A549 (cell line): ENCODE measurements around the gene GGNBP2. TPM values are rescaled to one million over a fixed set of nuclear protein-coding genes. Genes with fewer than 3 reads are reported as not detected.

Experiments
- ATAC-seq, 2 experiments: fragments of 200-7000 bp in 1 of 2; fragments of >200 bp in 1 of 2; cut with Nextera tagmentation in 1 of 2; cut with Tn5 transposase in 1 of 2; 3 replicates each; pipeline versions ENCODE4 v1.8.0 to v1.9.1; 2018 to 2020; ENCODE audit warnings: mild to moderate bottlenecking in 1 of 2, moderate library complexity in 1 of 2
- CTCF ChIA-PET: fragments of 300-600 bp; sonication (Branson Sonifier 250); formaldehyde crosslinking; extraction: SDS; loops from one replicate; lab custom pipeline; 2021; ENCODE audit warnings: antibody characterized with exemption, inconsistent platforms; lab: Yijun Ruan, JAX
- POLR2A ChIA-PET: fragments of 350-600 bp; formaldehyde crosslinking; extraction: SDS; loops from one replicate; lab custom pipeline; 2021; ENCODE audit warnings: antibody characterized with exemption, inconsistent platforms; lab: Yijun Ruan, JAX
- DNase-seq, 2 experiments: peaks; one replicate each; pipeline versions ENCODE4 v3.0.0 to v3.0.0-alpha.2; 2011 to 2016; ENCODE audit warnings: low read depth in 1 of 2, low spot score in 1 of 2
- FAIRE-seq: peaks from 2 replicates; lab custom pipeline; 2011; peaks lifted over from hg19 to GRCh38; lab: Jason Lieb, UNC
- H3K27ac ChIP-seq, 2 experiments: fragments of >200 bp; sonication (Bioruptor Twin); formaldehyde crosslinking; 3 replicates each; pipeline ENCODE4 v1.5.1; 2016 to 2017
- H3K4me1 ChIP-seq: fragments of >200 bp; sonication (Bioruptor Twin); formaldehyde crosslinking; 3 replicates; pipeline ENCODE4 v1.6.1; 2016
- H3K4me2 ChIP-seq: fragments of >200 bp; sonication (Bioruptor Twin); formaldehyde crosslinking; 3 replicates; pipeline ENCODE4 v1.6.1; 2016
- H3K4me3 ChIP-seq: fragments of >200 bp; sonication (Bioruptor Twin); formaldehyde crosslinking; 3 replicates; pipeline ENCODE4 v1.5.1; 2016
- H3K9me3 ChIP-seq: fragments of >200 bp; sonication (Bioruptor Twin); formaldehyde crosslinking; 3 replicates; pipeline ENCODE4 v1.6.1; 2016
- CBX2 ChIP-seq: fragments of 200-600 bp; sonication (generic); IDR thresholded peaks from 2 replicates; pipeline ENCODE4 v1.6.1; 2016; ENCODE audit warnings: low read depth, mild to moderate bottlenecking, borderline replicate concordance
- CBX8 ChIP-seq: fragments of 200-600 bp; sonication (generic); IDR thresholded peaks from 2 replicates; pipeline ENCODE4 v1.6.1; 2016
- CHD2 ChIP-seq: fragments of 150-350 bp; IDR thresholded peaks from 2 replicates; pipeline ENCODE4 v1.6.1; 2014; ENCODE audit warnings: low read length; ENCODE audit not compliant: partially characterized antibody
- CHD4 ChIP-seq: fragments of 200-600 bp; sonication (generic); IDR thresholded peaks from 2 replicates; pipeline ENCODE4 v1.6.1; 2016; ENCODE audit warnings: antibody characterized with exemption, mild to moderate bottlenecking, borderline replicate concordance
- EHF ChIP-seq: fragments of 250-450 bp; sonication (Bioruptor Pico); IDR thresholded peaks from 2 replicates; pipeline ENCODE4 v1.5.0; 2020; ENCODE audit warnings: mild to moderate bottlenecking
- EP300 ChIP-seq, 2 experiments: fragments of >200 bp; sonication (Bioruptor Twin); formaldehyde crosslinking; IDR thresholded peaks; 2 replicates in 1 of 2; 3 replicates in 1 of 2; pipeline ENCODE4 v1.6.1; 2016 to 2017
- FOSL2 ChIP-seq, 2 experiments: fragments of 450-650 bp in 1 of 2; fragments of >200 bp in 1 of 2; sonication (Bioruptor Twin) in 1 of 2; formaldehyde crosslinking; IDR thresholded peaks; 2 replicates each; pipeline versions ENCODE4 v1.5.0 to v1.6.1; 2016 to 2020; ENCODE audit warnings: mild to moderate bottlenecking in 1 of 2, moderate library complexity in 1 of 2
- GATA3 ChIP-seq: IDR thresholded peaks from 2 replicates; pipeline ENCODE4 v1.6.1; 2012; ENCODE audit warnings: borderline replicate concordance
- HOXA7 ChIP-seq: fragments of 250-450 bp; sonication (Bioruptor Pico); IDR thresholded peaks from 2 replicates; pipeline ENCODE4 v1.5.0; 2020; ENCODE audit warnings: mild to moderate bottlenecking, moderate library complexity
- HOXB5 ChIP-seq: fragments of 250-450 bp; sonication (Bioruptor Pico); IDR thresholded peaks from 2 replicates; pipeline ENCODE4 v1.5.0; 2020; ENCODE audit warnings: mild to moderate bottlenecking, moderate library complexity
- MAZ ChIP-seq: fragments of 150-350 bp; IDR thresholded peaks from 2 replicates; pipeline ENCODE4 v1.6.1; 2014; ENCODE audit warnings: antibody characterized with exemption, low read depth, low read length, borderline replicate concordance
- NPAS2 ChIP-seq: fragments of 250-450 bp; sonication (Bioruptor Pico); IDR thresholded peaks from 2 replicates; pipeline ENCODE4 v1.8.0; 2022; ENCODE audit warnings: mild to moderate bottlenecking, moderate library complexity, borderline replicate concordance
- NR3C1 ChIP-seq: fragments of >200 bp; sonication (Bioruptor Twin); formaldehyde crosslinking; IDR thresholded peaks from 3 replicates; pipeline ENCODE4 v1.6.1; 2017
- PBX3 ChIP-seq: IDR thresholded peaks from 2 replicates; pipeline ENCODE4 v1.6.1; 2012
- RAD21 ChIP-seq, 2 experiments: fragments of >200 bp in 1 of 2; sonication (Bioruptor Twin) in 1 of 2; formaldehyde crosslinking in 1 of 2; IDR thresholded peaks in 1 of 2; conservative IDR thresholded peaks in 1 of 2; 2 replicates in 1 of 2; 3 replicates in 1 of 2; pipeline ENCODE4 v1.6.1; 2012 to 2018; ENCODE audit warnings: inconsistent platforms in 1 of 2
- RCOR1 ChIP-seq: fragments of 150-350 bp; IDR thresholded peaks from 2 replicates; pipeline ENCODE4 v1.6.1; 2014; ENCODE audit warnings: antibody characterized with exemption, low read length, low read depth
- RNF2 ChIP-seq: fragments of 200-600 bp; sonication (generic); IDR thresholded peaks from 2 replicates; pipeline ENCODE4 v1.6.1; 2016; ENCODE audit warnings: low read depth, mild to moderate bottlenecking, antibody characterized with exemption, moderate library complexity, borderline replicate concordance
- TFCP2L1 ChIP-seq: fragments of 250-450 bp; sonication (Bioruptor Pico); IDR thresholded peaks from 2 replicates; pipeline ENCODE4 v1.5.0; 2021; ENCODE audit warnings: mild to moderate bottlenecking
- USF2 ChIP-seq: fragments of 450-650 bp; IDR thresholded peaks from 2 replicates; pipeline ENCODE4 v1.6.1; 2014; ENCODE audit warnings: antibody characterized with exemption
- ZC3H11A ChIP-seq: fragments of 450-650 bp; IDR thresholded peaks from 2 replicates; pipeline ENCODE4 v1.6.1; 2014; ENCODE audit warnings: antibody characterized with exemption, mild to moderate bottlenecking
- WGBS: methylation state at CpG from one replicate; pipeline ENCODE4 v1.1.6; 2017; ENCODE audit errors: missing lambda C conversion rate; 5-methylcytosine and 5-hydroxymethylcytosine counted together
- polyA plus RNA-seq, 4 experiments: library from polyadenylated mRNA; depleted of rRNA in 3 of 4; stranded (reverse); fragments of >200 nt; fragmentation: RNase III in 1 of 4; extraction: RNeasy Plus Mini Kit Qiagen cat#74134 plus additional on column Dnase treatment in 1 of 4; gene quantifications; 2 replicates in 3 of 4; 3 replicates in 1 of 4; pipeline ENCODE4 v1.2.3, GENCODE V29; 2011 to 2017
- TF ChIP-seq, protein P1 (sequence below): fragments of >200 bp; sonication (Bioruptor Twin); formaldehyde crosslinking; IDR thresholded peaks from 3 replicates; pipeline ENCODE4 v1.5.1; 2016

Gene GGNBP2
- polyA plus RNA-seq, 2 of the 4 experiments (the other 2 are of a cell fraction) = 83.7 to 144 TPM

DNA sequence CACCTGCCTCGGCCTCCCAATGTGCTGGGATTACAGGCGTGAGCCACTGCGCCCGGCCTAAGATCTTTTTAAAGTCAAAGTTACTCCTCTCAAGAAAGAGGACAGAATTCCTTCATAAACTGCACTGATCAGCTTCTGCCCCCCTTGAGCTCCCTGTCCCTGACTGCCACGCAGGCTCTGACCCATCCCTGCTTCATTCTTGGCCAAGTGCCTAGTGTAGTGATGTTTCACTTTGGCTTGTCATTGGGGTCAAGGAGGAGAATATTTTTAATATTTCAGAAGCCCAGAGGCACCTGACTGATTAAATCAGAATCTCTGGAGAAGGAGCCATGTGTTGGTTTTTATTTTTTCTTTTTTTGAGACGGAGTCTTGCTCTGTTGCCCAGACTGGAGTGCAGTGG lies 65.8 kb downstream of the GGNBP2 start:
- H3K27ac ChIP-seq = no peak overlapping the region
- POLR2A ChIA-PET = interaction anchor here (1.2 kb wide), 1 partner anchor 10 kb away, joined by 3 read pairs; no protein-coding TSS in a partner anchor

DNA sequence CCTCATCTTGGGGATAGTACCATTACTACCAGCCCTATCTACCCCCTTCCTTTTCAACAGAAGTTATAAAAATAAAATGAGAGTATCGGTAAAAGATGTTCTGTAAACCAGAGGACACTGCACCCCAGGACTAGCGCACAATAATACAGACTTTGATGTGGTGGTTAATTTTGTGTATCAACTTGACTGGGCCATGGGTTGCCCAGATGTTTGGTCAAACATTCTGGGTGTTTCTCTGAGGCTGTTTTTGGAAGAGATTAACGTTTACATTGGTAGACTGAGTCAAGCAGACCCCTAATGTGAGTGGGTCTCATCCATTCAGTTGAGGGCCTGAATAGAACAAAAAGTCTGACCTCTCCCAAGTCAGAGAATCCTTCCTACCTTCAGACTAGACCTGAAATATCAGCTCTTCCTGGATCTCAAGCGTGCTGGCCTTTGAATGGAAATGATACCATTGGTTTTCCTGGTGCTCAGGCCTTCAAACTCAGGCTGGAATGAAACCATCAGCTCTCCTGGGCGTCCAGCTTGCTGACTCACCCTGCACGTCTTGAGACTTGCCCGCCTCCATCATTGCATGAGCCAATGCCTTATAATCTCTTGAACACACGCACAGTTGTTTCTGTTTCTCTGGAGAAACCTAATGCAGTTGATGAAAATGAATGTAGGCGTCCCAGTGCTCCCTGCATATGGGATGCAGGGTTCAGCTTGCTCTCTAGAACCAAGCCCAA lies 66.8 kb downstream of the GGNBP2 start:
- no peak for TF ChIP-seq FOSL2 (IDR thresholded peaks at IDR 0.05)
- 0 out of 2 replicates have a peak, but pooled peaks have one; percentile 8 for TF ChIP-seq FOSL2 (CRISPR knock-in tag; IDR thresholded peaks at IDR 0.05)
- TF ChIP-seq HOXA7 (CRISPR knock-in tag) = no peak
- ATAC-seq (peak in 1 of 2 experiments; percentile 33; a peak in 2 of 6 replicates), FAIRE-seq (no peak), DNase-seq (peak in 1 of 2 experiments; percentile 61)
- ChIA-PET CTCF (interaction anchor here (1.0 to 12.4 kb wide), 4 partner anchors 9 to 763 kb away, joined by 3 to 112 read pairs (median 54); partner anchors contain the start of gene MRM1), POLR2A (interaction anchor here (1.2 kb wide), 1 partner anchor 11 kb away, joined by 3 read pairs; no protein-coding TSS in a partner anchor)
- peak overlapping the region in 1 of 2 experiments; percentile 27; a peak in 1 of 6 replicates for H3K27ac ChIP-seq
- H3K9me3 ChIP-seq = no peaks in the 10 kb centered on the region
- H3K4me1 ChIP-seq = peaks cover 23% of the 10 kb centered on the region
- WGBS = 66% methylated on average over 9 of the region's 9 CpGs
- no peak overlapping the region; the same call in 2 of the 3 replicates for H3K4me2 ChIP-seq
- no peak overlapping the region for H3K4me3 ChIP-seq

More for the DNA sequence above, 65.8 kb downstream of the GGNBP2 start:
- H3K4me1 ChIP-seq = peaks cover 23% of the 10 kb centered on the region
- H3K4me2 ChIP-seq = no peak overlapping the region
- no peak overlapping the region for H3K4me3 ChIP-seq
- H3K9me3 ChIP-seq = no peaks in the 10 kb centered on the region
- FAIRE-seq (no peak), ATAC-seq (no peak), DNase-seq (no peak)
- 83% methylated on average over 6 of the region's 6 CpGs for WGBS
- CTCF ChIA-PET = interaction anchor here (1.2 to 12.4 kb wide), 4 partner anchors 8 to 437 kb away, joined by 4 to 112 read pairs (median 54); partner anchors contain the start of gene MRM1
- TF ChIP-seq MAZ = no peak

DNA sequence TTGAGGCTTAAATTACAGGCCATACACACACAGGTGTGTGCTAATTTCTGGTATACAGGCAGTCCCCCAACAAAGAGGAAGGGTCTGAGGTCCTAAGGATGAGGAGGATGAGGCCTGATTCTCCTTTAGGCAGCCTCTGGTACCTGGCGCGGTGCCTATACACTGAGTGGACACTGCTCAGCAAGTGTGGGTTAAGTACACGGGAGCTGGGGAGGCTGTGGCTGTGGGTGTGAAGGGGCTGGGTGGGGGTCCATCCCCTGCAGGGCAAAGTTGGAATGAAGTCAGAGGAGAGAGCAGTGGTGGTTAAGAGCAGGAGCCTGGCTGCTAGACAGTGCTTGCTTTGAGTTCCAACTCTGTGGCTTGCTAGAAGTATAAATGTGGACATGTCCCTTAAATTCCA lies 67.6 kb downstream of the GGNBP2 start:
- no peak for DNase-seq
- WGBS = 86% methylated on average over 3 of the region's 3 CpGs
- TF ChIP-seq NPAS2 (CRISPR knock-in tag) (no peak), ZC3H11A (no peak), HOXB5 (CRISPR knock-in tag) (no peak), FOSL2 (IDR thresholded peaks at IDR 0.05) (no peak), FOSL2 (CRISPR knock-in tag; IDR thresholded peaks at IDR 0.05) (no peak), CBX8 (no peak), EHF (CRISPR knock-in tag) (no peak), PBX3 (no peak), NR3C1 (no peak), EP300 (IDR thresholded peaks at IDR 0.05) (no peak), TFCP2L1 (CRISPR knock-in tag) (no peak), CHD4 (no peak), CHD2 (no peak), RCOR1 (no peak), RNF2 (no peak), RAD21 (conservative IDR thresholded peaks at IDR 0.05 in 1 of 2, IDR thresholded peaks at IDR 0.05 in 1 of 2) (no peak), CBX2 (no peak), USF2 (no peak), GATA3 (no peak)
- TF ChIP-seq, protein P1, sequence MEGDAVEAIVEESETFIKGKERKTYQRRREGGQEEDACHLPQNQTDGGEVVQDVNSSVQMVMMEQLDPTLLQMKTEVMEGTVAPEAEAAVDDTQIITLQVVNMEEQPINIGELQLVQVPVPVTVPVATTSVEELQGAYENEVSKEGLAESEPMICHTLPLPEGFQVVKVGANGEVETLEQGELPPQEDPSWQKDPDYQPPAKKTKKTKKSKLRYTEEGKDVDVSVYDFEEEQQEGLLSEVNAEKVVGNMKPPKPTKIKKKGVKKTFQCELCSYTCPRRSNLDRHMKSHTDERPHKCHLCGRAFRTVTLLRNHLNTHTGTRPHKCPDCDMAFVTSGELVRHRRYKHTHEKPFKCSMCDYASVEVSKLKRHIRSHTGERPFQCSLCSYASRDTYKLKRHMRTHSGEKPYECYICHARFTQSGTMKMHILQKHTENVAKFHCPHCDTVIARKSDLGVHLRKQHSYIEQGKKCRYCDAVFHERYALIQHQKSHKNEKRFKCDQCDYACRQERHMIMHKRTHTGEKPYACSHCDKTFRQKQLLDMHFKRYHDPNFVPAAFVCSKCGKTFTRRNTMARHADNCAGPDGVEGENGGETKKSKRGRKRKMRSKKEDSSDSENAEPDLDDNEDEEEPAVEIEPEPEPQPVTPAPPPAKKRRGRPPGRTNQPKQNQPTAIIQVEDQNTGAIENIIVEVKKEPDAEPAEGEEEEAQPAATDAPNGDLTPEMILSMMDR = no peak
- TF ChIP-seq, all 56 proteins: peak for 0
- H3K27ac ChIP-seq = 0 out of 6 replicates have a peak overlapping the region, but pooled peaks of 1 of the 2 experiments have one; percentile 27
- POLR2A ChIA-PET = no interaction called here
- no peak overlapping the region for H3K4me3 ChIP-seq
- no peak for FAIRE-seq
- H3K9me3 ChIP-seq = no peaks in the 10 kb centered on the region
- peaks cover 23% of the 10 kb centered on the region for H3K4me1 ChIP-seq
- no peak for ATAC-seq
- H3K4me2 ChIP-seq = no peak overlapping the region
- CTCF ChIA-PET = interaction anchor here (1.1 to 12.4 kb wide), 4 partner anchors 10 to 1204 kb away, joined by 3 to 112 read pairs (median 54); partner anchors contain the start of gene MRM1
